H1 (cell line): ENCODE data around the gene ONECUT3. TPM values are rescaled to one million over a fixed set of nuclear protein-coding genes. Genes with fewer than 3 reads are reported as not detected.

Source experiments
- CTCF ChIA-PET: fragments of 300-600 bp; sonication (Branson Sonifier 250); formaldehyde crosslinking; loops from one replicate; lab custom pipeline; 2021; ENCODE audit not compliant: partially characterized antibody; lab: Charles Lee
- POLR2A ChIA-PET: fragments of 300-600 bp; sonication (Branson Sonifier 250); formaldehyde crosslinking; loops from one replicate; lab custom pipeline; 2021; ENCODE audit warnings: inconsistent platforms; ENCODE audit not compliant: partially characterized antibody; lab: Charles Lee
- DNase-seq, 2 experiments: peaks; one replicate each; pipeline versions ENCODE4 v3.0.0 to v3.0.0-alpha.2; 2010 to 2022; ENCODE audit warnings: low spot score in 2 of 2, low read depth in 1 of 2, mixed read lengths in 1 of 2
- FAIRE-seq: peaks from 2 replicates; lab custom pipeline; 2011; peaks lifted over from hg19 to GRCh38; lab: Jason Lieb, UNC
- H2AFZ ChIP-seq: 2 replicates; pipeline ENCODE4 v1.8.1; 2012; ENCODE audit warnings: low read length, inconsistent platforms
- H2AK5ac ChIP-seq: 2 replicates; pipeline ENCODE4 v1.6.1; 2013; ENCODE audit warnings: low read depth, low read length
- H2BK120ac ChIP-seq: replicated peaks from 2 replicates; pipeline ENCODE3; 2013; ENCODE audit warnings: low read depth, low read length, inconsistent platforms
- H2BK12ac ChIP-seq: 2 replicates; pipeline ENCODE4 v1.6.1; 2013; ENCODE audit warnings: low read depth, low read length
- H2BK15ac ChIP-seq: 2 replicates; pipeline ENCODE4 v1.6.1; 2013; ENCODE audit warnings: low read length
- H2BK20ac ChIP-seq: 2 replicates; pipeline ENCODE4 v1.6.1; 2013; ENCODE audit warnings: low read length
- H2BK5ac ChIP-seq: 2 replicates; pipeline ENCODE4 v1.6.1; 2013; ENCODE audit warnings: low read depth, low read length
- H3K14ac ChIP-seq: 2 replicates; pipeline ENCODE4 v1.6.1; 2013; ENCODE audit warnings: inconsistent platforms; ENCODE audit not compliant: insufficient read length
- H3K18ac ChIP-seq: 2 replicates; pipeline ENCODE4 v1.6.1; 2013; ENCODE audit warnings: low read length; ENCODE audit errors: extremely low read depth
- H3K23ac ChIP-seq: 2 replicates; pipeline ENCODE4 v1.6.1; 2013; ENCODE audit warnings: inconsistent platforms; ENCODE audit not compliant: insufficient read length
- H3K23me2 ChIP-seq: 2 replicates; pipeline ENCODE4 v1.6.1; 2013; ENCODE audit warnings: low read depth, low read length
- H3K27ac ChIP-seq: 2 replicates; pipeline ENCODE4 v1.6.1; 2011; ENCODE audit warnings: low read depth, low read length, inconsistent platforms
- H3K27me3 ChIP-seq, 4 experiments: replicated peaks in 1 of 4; 1 replicate in 1 of 4; 2 replicates in 3 of 4; pipeline versions ENCODE4 v1.6.1 to v1.8.1; 2011 to 2013; ENCODE audit warnings: low read length in 3 of 4, mild to moderate bottlenecking in 3 of 4, inconsistent platforms in 2 of 4, mixed read lengths in 2 of 4, moderate library complexity in 1 of 4; ENCODE audit not compliant: control insufficient read depth in 3 of 4, insufficient read depth in 3 of 4; ENCODE audit errors: extremely low read depth in 1 of 4
- H3K36me3 ChIP-seq, 4 experiments: 2 replicates each; pipeline versions ENCODE4 v1.6.1 to v1.8.1; 2011 to 2013; ENCODE audit warnings: mild to moderate bottlenecking in 4 of 4, low read length in 3 of 4, moderate library complexity in 2 of 4, control low read depth in 1 of 4, inconsistent platforms in 1 of 4; ENCODE audit not compliant: insufficient read depth in 4 of 4, control insufficient read depth in 2 of 4
- H3K4ac ChIP-seq: replicated peaks from 2 replicates; pipeline ENCODE3; 2013; ENCODE audit warnings: low read length, low read depth, mixed read lengths, inconsistent platforms; ENCODE audit not compliant: insufficient read length
- H3K4me1 ChIP-seq, 4 experiments: replicated peaks in 1 of 4; 1 replicate in 1 of 4; 2 replicates in 3 of 4; pipeline versions ENCODE4 v1.6.1 to v1.8.1; 2011 to 2013; ENCODE audit warnings: low read length in 3 of 4, inconsistent platforms in 2 of 4, mixed read lengths in 1 of 4; ENCODE audit not compliant: insufficient read depth in 4 of 4, control insufficient read depth in 3 of 4
- H3K4me2 ChIP-seq, 2 experiments: 2 replicates each; pipeline versions ENCODE4 v1.6.1 to v1.8.1; 2011 to 2013; ENCODE audit warnings: low read depth in 2 of 2, low read length in 2 of 2, control low read depth in 1 of 2, inconsistent platforms in 1 of 2, mild to moderate bottlenecking in 1 of 2; ENCODE audit not compliant: insufficient read depth in 1 of 2
- H3K4me3 ChIP-seq, 4 experiments: fragments of 200-600, 300-600 bp in 1 of 4; sonication (generic), shearing (Covaris generic), sonication (Bioruptor Twin) in 1 of 4; 2 replicates each; pipeline versions ENCODE4 v1.5.1 to v1.8.1; 2011 to 2016; ENCODE audit warnings: low read length in 4 of 4, low read depth in 3 of 4, control low read depth in 2 of 4, inconsistent platforms in 2 of 4, mild to moderate bottlenecking in 2 of 4, mixed read lengths in 1 of 4, moderate library complexity in 1 of 4; ENCODE audit not compliant: insufficient read depth in 2 of 4; ENCODE audit errors: extremely low read depth in 1 of 4
- H3K56ac ChIP-seq: replicated peaks from 2 replicates; pipeline ENCODE3; 2013; ENCODE audit warnings: low read depth, mild to moderate bottlenecking, mixed read lengths, low read length, inconsistent platforms; ENCODE audit not compliant: insufficient read length
- H3K79me1 ChIP-seq: 2 replicates; pipeline ENCODE4 v1.6.1; 2013; ENCODE audit warnings: low read depth, low read length, control low read depth
- H3K79me2 ChIP-seq, 2 experiments: 2 replicates each; pipeline versions ENCODE4 v1.6.1 to v1.8.1; 2012 to 2013; ENCODE audit warnings: low read length in 2 of 2, mild to moderate bottlenecking in 2 of 2, inconsistent platforms in 1 of 2; ENCODE audit not compliant: insufficient read depth in 2 of 2, control insufficient read depth in 1 of 2
- H3K9ac ChIP-seq, 4 experiments: replicated peaks in 1 of 4; 1 replicate in 1 of 4; 2 replicates in 3 of 4; pipeline versions ENCODE4 v1.6.1 to v1.8.1; 2011 to 2013; ENCODE audit warnings: low read depth in 3 of 4, low read length in 3 of 4, control low read depth in 2 of 4, mild to moderate bottlenecking in 2 of 4, moderate library complexity in 2 of 4, inconsistent platforms in 1 of 4; ENCODE audit errors: extremely low read depth in 1 of 4
- H3K9me3 ChIP-seq, 2 experiments: 2 replicates each; pipeline versions ENCODE4 v1.6.1 to v1.8.1; 2012 to 2013; ENCODE audit warnings: mild to moderate bottlenecking in 2 of 2, moderate library complexity in 2 of 2, control low read depth in 1 of 2, inconsistent platforms in 1 of 2, low read depth in 1 of 2, low read length in 1 of 2, mixed read lengths in 1 of 2; ENCODE audit not compliant: insufficient read depth in 2 of 2
- H4K20me1 ChIP-seq, 2 experiments: replicated peaks in 1 of 2; 2 replicates each; pipeline versions ENCODE3 to v1.8.1; 2011 to 2013; ENCODE audit warnings: inconsistent platforms in 2 of 2, low read length in 2 of 2, mild to moderate bottlenecking in 1 of 2; ENCODE audit not compliant: insufficient read depth in 2 of 2, control insufficient read depth in 1 of 2
- H4K5ac ChIP-seq: 2 replicates; pipeline ENCODE4 v1.6.1; 2013; ENCODE audit warnings: low read length, low read depth, mixed read lengths, inconsistent platforms; ENCODE audit not compliant: insufficient read length
- H4K8ac ChIP-seq: 2 replicates; pipeline ENCODE4 v1.8.0; 2013; ENCODE audit warnings: mild to moderate bottlenecking, moderate library complexity, low read length, inconsistent platforms; ENCODE audit not compliant: insufficient read depth; ENCODE audit errors: extremely low read depth
- H4K91ac ChIP-seq: replicated peaks from 2 replicates; pipeline ENCODE3; 2013; ENCODE audit warnings: low read length, mixed read lengths, inconsistent platforms; ENCODE audit not compliant: insufficient read length
- ATF2 ChIP-seq: IDR thresholded peaks from 2 replicates; pipeline ENCODE4 v1.6.1; 2012; ENCODE audit warnings: low read length, inconsistent platforms
- CREB1 ChIP-seq: IDR thresholded peaks from 2 replicates; pipeline ENCODE4 v1.6.1; 2012; ENCODE audit warnings: inconsistent platforms
- NRF1 ChIP-seq: IDR thresholded peaks from 2 replicates; pipeline ENCODE4 v1.6.1; 2011; ENCODE audit warnings: mild to moderate bottlenecking, low read depth, low read length, improper control_type of control experiment
- POLR2A ChIP-seq, 2 experiments: IDR thresholded peaks; 1 replicate in 1 of 2; 2 replicates in 1 of 2; pipeline ENCODE4 v1.6.1; 2011; ENCODE audit warnings: low read depth in 2 of 2, low read length in 2 of 2, mild to moderate bottlenecking in 2 of 2; ENCODE audit errors: control extremely low read depth in 1 of 2
- TAF1 ChIP-seq: IDR thresholded peaks from 2 replicates; pipeline ENCODE4 v1.6.1; 2011; ENCODE audit warnings: mild to moderate bottlenecking, low read depth, low read length
- TEAD4 ChIP-seq: IDR thresholded peaks from 2 replicates; pipeline ENCODE4 v1.6.1; 2012; ENCODE audit warnings: low read depth, low read length, inconsistent platforms, mixed read lengths
- ZNF274 ChIP-seq: IDR thresholded peaks from 2 replicates; pipeline ENCODE4 v1.7.0; 2012; ENCODE audit warnings: low read length, borderline replicate concordance; ENCODE audit errors: extremely low read depth
- WGBS, 2 experiments: shearing (Covaris generic) in 1 of 2; methylation state at CpG; one replicate each; pipeline versions ENCODE4 v1.1.6 to v1.1.7; 2013 to 2015; ENCODE audit warnings: low lambda C conversion rate in 2 of 2, mixed read lengths in 2 of 2, inconsistent platforms in 1 of 2, low coverage in 1 of 2, missing lambda C conversion rate in 1 of 2; ENCODE audit not compliant: insufficient replicate concordance in 2 of 2, insufficient coverage in 1 of 2, insufficient read length in 1 of 2; ENCODE audit errors: extremely low coverage in 1 of 2, missing lambda C conversion rate in 1 of 2; 5-methylcytosine and 5-hydroxymethylcytosine counted together
- polyA plus RNA-seq, 7 experiments: library from polyadenylated mRNA; depleted of rRNA in 3 of 7; stranded (reverse) in 5 of 7; unstranded in 2 of 7; fragments of >200 nt in 5 of 7; fragments of 200-250 nt in 2 of 7; gene quantifications; 1 replicate in 5 of 7; 2 replicates in 1 of 7; 4 replicates in 1 of 7; pipeline versions ENCODE4 v1.2.1 to v1.2.3, GENCODE V29; 2011 to 2013; ENCODE audit warnings: missing spikeins in 2 of 7, mixed read lengths in 2 of 7
- total RNA-seq: library from RNA; stranded (reverse); fragmentation: NEBNext Ultra II Directional; extraction: Animal tissue kit (Norgen Biotek cat#: 25700); gene quantifications from 2 replicates; pipeline ENCODE4 v1.2.1, GENCODE V29; 2021
- TF ChIP-seq, protein P1 (sequence below), 3 experiments: IDR thresholded peaks; 1 replicate in 2 of 3; 2 replicates in 1 of 3; pipeline versions ENCODE4 v1.5.1 to v1.6.1; 2011; ENCODE audit warnings: low read length in 3 of 3, mild to moderate bottlenecking in 3 of 3, inconsistent platforms in 2 of 3, low read depth in 1 of 3, moderate library complexity in 1 of 3; ENCODE audit not compliant: insufficient read depth in 1 of 3; ENCODE audit errors: control extremely low read depth in 1 of 3

The ONECUT3 gene
- total and polyA plus RNA-seq, 2 of the 8 experiments (the other 6 are each of a cell fraction or from before 2014, with no cell fraction given) = not detected

DNA sequence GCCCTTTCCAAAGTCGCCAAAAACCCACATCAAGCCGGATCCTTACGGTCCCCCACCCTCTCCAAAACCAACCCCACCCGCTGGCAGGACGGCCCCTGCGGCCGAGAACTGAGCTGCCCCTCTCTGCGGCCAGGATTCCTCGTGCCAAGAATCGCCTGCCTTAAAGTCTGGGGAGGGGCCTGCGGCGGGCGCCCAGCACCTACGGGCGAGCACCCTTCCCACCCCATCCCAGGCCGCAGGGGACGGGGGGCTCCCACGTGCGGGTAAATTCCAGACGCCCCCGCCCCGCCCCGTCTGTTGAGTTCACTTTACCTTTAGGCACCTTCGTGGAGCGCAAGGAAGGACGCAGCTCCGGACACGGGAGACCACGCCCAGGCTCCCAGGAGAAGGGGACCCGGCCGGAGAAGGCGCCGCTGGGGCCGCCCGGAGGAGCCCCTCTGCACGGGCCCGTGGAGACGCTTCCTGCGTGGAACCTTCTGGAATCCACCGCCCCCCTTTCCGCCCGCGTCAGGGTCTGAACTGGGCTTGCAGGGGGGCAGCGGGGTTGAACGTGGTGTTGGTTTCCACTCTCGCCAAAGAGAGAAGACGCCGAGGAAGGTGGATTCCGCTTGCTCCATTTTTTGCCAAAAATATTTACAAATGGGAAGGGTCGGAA is 22.8 kb downstream of the ONECUT3 start:
- FAIRE-seq = no peak
- no peak overlapping the region for H2BK5ac ChIP-seq
- H3K56ac ChIP-seq = no peak overlapping the region
- H4K20me1 ChIP-seq = peaks cover 0 to 2% of the 10 kb centered on the region in 2 experiments
- H3K79me1 ChIP-seq = no peaks in the 10 kb centered on the region
- peaks cover 4 to 15% of the 10 kb centered on the region in 2 experiments; a peak in 3 of 4 replicates for H3K9me3 ChIP-seq
- H3K27me3 ChIP-seq = peaks cover 25 to 76% (median 69%) of the 10 kb centered on the region in 4 experiments
- H2BK20ac ChIP-seq = no peak overlapping the region
- H2BK15ac ChIP-seq = no peak overlapping the region
- H4K91ac ChIP-seq = no peak overlapping the region
- no peak overlapping the region for H4K8ac ChIP-seq
- H2BK12ac ChIP-seq = no peak overlapping the region
- H3K4me2 ChIP-seq = peak overlapping the region; percentile 1 to 69; a peak in 3 of 4 replicates
- peak in 1 of 2 experiments; percentile 56 for DNase-seq
- 8% methylated on average over 34 of the region's 50 CpGs; no CpG with 5 or more reads in 1 of the 2 experiments for WGBS, 2 experiments
- no peak overlapping the region for H4K5ac ChIP-seq
- H2BK120ac ChIP-seq = no peak overlapping the region
- H3K4ac ChIP-seq = no peak overlapping the region
- peak overlapping the region in 3 of 4 experiments; percentile 10 to 56 (median 14); a peak in 4 of 8 replicates for H3K4me3 ChIP-seq
- POLR2A ChIA-PET = interaction anchor here (0.8 to 1.5 kb wide), 6 partner anchors 11 to 30 kb away, joined by 3 to 4 read pairs (median 3); no protein-coding TSS in a partner anchor
- H3K4me1 ChIP-seq = peaks cover 0 to 5% (median 2%) of the 10 kb centered on the region in 4 experiments; a peak in 3 of 7 replicates
- no peak overlapping the region for H3K23ac ChIP-seq
- no peak overlapping the region for H3K27ac ChIP-seq
- CTCF ChIA-PET = interaction anchor here (0.6 to 4.9 kb wide), 9 partner anchors 8 to 227 kb away, joined by 3 to 45 read pairs (median 4); no protein-coding TSS in a partner anchor
- H3K36me3 ChIP-seq = peaks cover 0 to 3% (median 0%) of the 10 kb centered on the region in 4 experiments; a peak in 1 of 8 replicates
- H3K9ac ChIP-seq = no peak overlapping the region
- H3K18ac ChIP-seq = no peak overlapping the region
- H3K14ac ChIP-seq = no peak overlapping the region
- H2AK5ac ChIP-seq = no peak overlapping the region
- peaks cover 4% of the 10 kb centered on the region; the same call in 1 of the 2 replicates for H3K23me2 ChIP-seq
- no peaks in the 10 kb centered on the region for H3K79me2 ChIP-seq
- no peak overlapping the region for H2AFZ ChIP-seq
- TF ChIP-seq, protein P1, sequence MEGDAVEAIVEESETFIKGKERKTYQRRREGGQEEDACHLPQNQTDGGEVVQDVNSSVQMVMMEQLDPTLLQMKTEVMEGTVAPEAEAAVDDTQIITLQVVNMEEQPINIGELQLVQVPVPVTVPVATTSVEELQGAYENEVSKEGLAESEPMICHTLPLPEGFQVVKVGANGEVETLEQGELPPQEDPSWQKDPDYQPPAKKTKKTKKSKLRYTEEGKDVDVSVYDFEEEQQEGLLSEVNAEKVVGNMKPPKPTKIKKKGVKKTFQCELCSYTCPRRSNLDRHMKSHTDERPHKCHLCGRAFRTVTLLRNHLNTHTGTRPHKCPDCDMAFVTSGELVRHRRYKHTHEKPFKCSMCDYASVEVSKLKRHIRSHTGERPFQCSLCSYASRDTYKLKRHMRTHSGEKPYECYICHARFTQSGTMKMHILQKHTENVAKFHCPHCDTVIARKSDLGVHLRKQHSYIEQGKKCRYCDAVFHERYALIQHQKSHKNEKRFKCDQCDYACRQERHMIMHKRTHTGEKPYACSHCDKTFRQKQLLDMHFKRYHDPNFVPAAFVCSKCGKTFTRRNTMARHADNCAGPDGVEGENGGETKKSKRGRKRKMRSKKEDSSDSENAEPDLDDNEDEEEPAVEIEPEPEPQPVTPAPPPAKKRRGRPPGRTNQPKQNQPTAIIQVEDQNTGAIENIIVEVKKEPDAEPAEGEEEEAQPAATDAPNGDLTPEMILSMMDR (IDR thresholded peaks at IDR 0.05; ENCODE audit: control extremely low read depth in 1 of 3, insufficient read depth in 1 of 3, low read depth in 1 of 3, low read length in 3 of 3) = no peak
- TF ChIP-seq TEAD4 (no peak), NRF1 (no peak), CREB1 (no peak), TAF1 (no peak), POLR2A (IDR thresholded peaks at IDR 0.05; ENCODE audit: control extremely low read depth in 1 of 2, low read depth in 2 of 2, low read length in 2 of 2) (no peak), ATF2 (no peak), ZNF274 (no peak)
